Testis (tissue), 3 donors: ENCODE measurements around the gene GPBP1. TPM values are rescaled to one million over a fixed set of nuclear protein-coding genes. Genes with fewer than 3 reads are reported as not detected.
"Not testable (repeated sequence)": the region's sequence is repeated elsewhere in the genome, so short reads cannot be mapped to it uniquely, and the experiment has no call there.

Experiments
- DNase-seq: peaks from one replicate; pipeline ENCODE4 v3.0.0-alpha.2; 2019
- H3K27ac ChIP-seq, 2 donors: fragments of 200-600 bp; sonication (generic); one replicate each; pipeline ENCODE4 v1.5.1; 2019
- H3K27me3 ChIP-seq: fragments of 200-600 bp; sonication (generic); one replicate; pipeline ENCODE4 v1.5.1; 2019
- H3K36me3 ChIP-seq: fragments of 200-600 bp; sonication (generic); one replicate; pipeline ENCODE4 v1.5.1; 2017; ENCODE audit warnings: low read depth; ENCODE audit errors: missing control alignments
- H3K4me1 ChIP-seq: fragments of 200-600 bp; sonication (generic); one replicate; pipeline ENCODE4 v1.5.1; 2019
- H3K4me3 ChIP-seq, 2 donors: fragments of 200-600 bp; sonication (generic); one replicate each; pipeline ENCODE4 v1.5.1; 2017 to 2019
- H3K9me3 ChIP-seq: fragments of 200-600 bp; sonication (generic); one replicate; pipeline ENCODE4 v1.5.1; 2017
- CTCF ChIP-seq, 3 experiments: fragments of 450-650 bp in 2 of 3; fragments of 200-600 bp in 1 of 3; sonication (generic) in 1 of 3; IDR thresholded peaks; one replicate each; pipeline ENCODE4 v1.5.1; 2016 to 2019; ENCODE audit warnings: antibody characterized with exemption in 3 of 3, mild to moderate bottlenecking in 2 of 3, moderate library complexity in 1 of 3
- POLR2A ChIP-seq: fragments of 450-650 bp; IDR thresholded peaks from one replicate; pipeline ENCODE4 v1.6.1; 2017; ENCODE audit warnings: antibody characterized with exemption, mild to moderate bottlenecking, moderate library complexity
- WGBS, 2 donors: methylation state at CpG; one replicate each; pipeline ENCODE4 v1.1.5; 2018; 5-methylcytosine and 5-hydroxymethylcytosine counted together
- intact Hi-C: fragments of 100-400 bp; cut with DNase I; formaldehyde crosslinking; loops from one replicate; pipeline ENCODE4 v1.15.1; 2023; ENCODE audit warnings: low total_unique reads
- polyA plus RNA-seq: library from polyadenylated mRNA; stranded (reverse); fragments of 350-450 nt; fragmentation: Illumina TruSeq; extraction: RNeasy Lipid Tissue Mini Kit (QIAGEN cat#74804); gene quantifications from one replicate; pipeline ENCODE4 v1.2.3, GENCODE V29; 2014; ENCODE audit warnings: low read depth, low replicate concordance; ENCODE audit not compliant: insufficient read depth
- total RNA-seq, 2 donors: library from RNA; depleted of rRNA; stranded (reverse); fragments of >200 nt; gene quantifications; one replicate each; pipeline ENCODE4 v1.2.3, GENCODE V29; 2016

The GPBP1 gene
- total and polyA plus RNA-seq, 3 donors from 2014 or later = 109 to 167 (median 137) TPM

- no peaks in the 10 kb centered on the region for H3K9me3 ChIP-seq
- H3K4me1 ChIP-seq = no peaks in the 10 kb centered on the region
- H3K27me3 ChIP-seq = no peaks in the 10 kb centered on the region
- intact Hi-C loops = no loop called here
- DNase-seq = no peak
- no peaks in the 10 kb centered on the region for H3K36me3 ChIP-seq
- no peak overlapping the region for H3K4me3 ChIP-seq
- 84 to 88% methylated on average over 2 of the region's 2 CpGs for WGBS, 2 donors
- TF ChIP-seq POLR2A (no peak), CTCF (IDR thresholded peaks at IDR 0.05) (no peak)
- H3K27ac ChIP-seq = no peak overlapping the region
These were observed 131.1 kb downstream of the GPBP1 start for GRCh38 chr5:57304931-57305330.

GRCh38 chr5:57306359-57306758, 132.5 kb downstream of the GPBP1 start:
- no peaks in the 10 kb centered on the region for H3K9me3 ChIP-seq
- H3K27ac ChIP-seq = no peak overlapping the region
- TF ChIP-seq POLR2A = no peak
- no peak for TF ChIP-seq CTCF (IDR thresholded peaks at IDR 0.05)
- H3K36me3 ChIP-seq = no peaks in the 10 kb centered on the region
- 92 to 94% methylated on average over 2 of the region's 2 CpGs for WGBS, 2 donors
- intact Hi-C loops = no loop called here
- no peaks in the 10 kb centered on the region for H3K27me3 ChIP-seq
- H3K4me3 ChIP-seq = no peak overlapping the region
- no peaks in the 10 kb centered on the region for H3K4me1 ChIP-seq
- no peak for DNase-seq

DNA sequence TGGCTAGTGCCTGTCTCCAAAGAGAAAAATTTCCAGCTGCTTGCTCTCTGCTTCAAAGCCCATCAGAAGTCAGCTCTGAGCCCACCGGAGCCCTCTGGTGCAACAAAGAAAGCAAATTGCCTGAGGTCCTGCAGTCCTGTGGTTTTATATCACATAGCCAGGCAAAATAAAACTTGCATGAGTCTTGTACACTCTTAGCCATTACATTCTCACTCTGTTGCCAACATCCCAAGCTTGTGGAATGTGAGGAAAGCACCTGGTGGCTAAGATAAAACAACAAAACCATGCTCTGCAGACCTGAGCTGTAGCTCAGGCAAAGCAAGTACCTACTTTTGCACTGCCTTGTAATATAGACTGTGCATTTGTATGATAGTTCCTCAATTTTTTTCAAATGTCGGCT, 133.7 kb downstream of the GPBP1 start:
- Histone ChIP-seq H3K4me1 (no peaks in the 10 kb centered on the region), H3K36me3 (no peaks in the 10 kb centered on the region), H3K27ac (no peak overlapping the region), H3K4me3 (no peak overlapping the region), H3K9me3 (no peaks in the 10 kb centered on the region), H3K27me3 (no peaks in the 10 kb centered on the region)
- TF ChIP-seq POLR2A = no peak
- no peak for TF ChIP-seq CTCF (IDR thresholded peaks at IDR 0.05)
- 89 to 91% methylated on average over 2 of the region's 2 CpGs for WGBS, 2 donors
- intact Hi-C loops = no loop called here
- DNase-seq = no peak

- H3K27ac ChIP-seq, H3K4me1 ChIP-seq, H3K4me3 ChIP-seq, H3K27me3 ChIP-seq, H3K36me3 ChIP-seq, DNase-seq, H3K9me3 ChIP-seq, intact Hi-C loops: not testable (repeated sequence)
These were observed 135.2 kb downstream of the GPBP1 start for GRCh38 chr5:57309022-57309421.

GRCh38 chr5:57311251-57311650, 137.4 kb downstream of the GPBP1 start:
- 64 to 66% methylated on average over 2 of the region's 2 CpGs for WGBS, 2 donors
- intact Hi-C loops = no loop called here

DNA sequence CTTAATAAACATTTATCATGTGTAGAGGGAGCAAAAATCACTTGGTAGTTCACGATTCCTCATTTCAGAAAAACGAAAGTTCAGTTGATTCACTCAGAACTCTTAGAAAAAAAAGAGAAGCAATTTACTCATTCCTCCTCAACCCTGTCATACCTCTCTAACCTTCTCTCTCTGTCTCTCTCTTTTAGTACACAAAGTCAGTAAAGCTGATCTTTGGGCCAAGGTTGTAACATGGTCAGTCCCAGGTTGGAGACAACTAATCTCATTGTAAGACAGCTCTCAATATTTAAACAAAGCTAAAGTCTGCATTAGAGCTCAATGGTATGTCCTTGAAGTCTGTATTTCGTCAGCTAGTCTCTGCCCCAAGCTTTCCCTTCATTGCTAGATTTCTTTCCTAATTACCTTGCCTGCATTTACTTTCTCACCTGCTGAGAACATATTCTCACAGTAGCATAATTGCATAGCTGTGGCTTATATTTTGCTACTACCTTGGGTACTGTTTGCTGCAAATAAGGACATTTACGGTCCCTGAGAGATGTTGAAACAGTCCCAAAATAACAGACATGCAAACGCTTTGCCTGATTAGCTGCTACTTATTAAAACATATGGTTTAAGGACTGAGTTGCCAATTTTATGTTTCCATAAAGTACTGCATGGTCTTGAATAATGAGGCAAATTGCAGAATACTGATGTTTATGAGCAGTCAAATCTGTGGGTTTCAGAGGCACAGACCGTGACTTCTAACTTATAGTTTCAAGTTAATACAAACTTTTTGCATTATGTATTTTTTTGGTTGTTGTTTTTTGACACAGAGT, 138.3 kb downstream of the GPBP1 start:
- H3K36me3 ChIP-seq = no peaks in the 10 kb centered on the region
- 59 to 64% methylated on average over 6 of the region's 6 CpGs for WGBS, 2 donors
- intact Hi-C loops = no loop called here
- no peak for DNase-seq
- no peaks in the 10 kb centered on the region for H3K4me1 ChIP-seq
- TF ChIP-seq POLR2A = no peak
- no peak for TF ChIP-seq CTCF (IDR thresholded peaks at IDR 0.05)
- no peak overlapping the region for H3K4me3 ChIP-seq
- no peaks in the 10 kb centered on the region for H3K27me3 ChIP-seq
- H3K9me3 ChIP-seq = no peaks in the 10 kb centered on the region
- no peak overlapping the region for H3K27ac ChIP-seq

More at GRCh38 chr5:57311251-57311650, 137.4 kb downstream of the GPBP1 start:
- H3K4me1 ChIP-seq = no peaks in the 10 kb centered on the region
- H3K4me3 ChIP-seq = no peak overlapping the region
- no peaks in the 10 kb centered on the region for H3K27me3 ChIP-seq
- TF ChIP-seq POLR2A = no peak
- no peaks in the 10 kb centered on the region for H3K9me3 ChIP-seq
- no peak overlapping the region for H3K27ac ChIP-seq
- H3K36me3 ChIP-seq = no peaks in the 10 kb centered on the region
- DNase-seq = no peak
